ENCODE measurements around the gene MARCHF2. TPM values are rescaled to one million over a fixed set of nuclear protein-coding genes. Genes with fewer than 3 reads are reported as not detected.
A peak's percentile ranks its signal among the peaks of the same experiment; 100 is the strongest.

MARCHF2 gene
- total RNA-seq, 1 experiment from 2014 or later, result 27.5 TPM

- H3K56ac ChIP-seq (ENCODE audit: insufficient read length, low read depth, low read length), result no peak overlapping the region
- Mint-ChIP-seq H3K36me3 (ENCODE audit: insufficient read depth in 1 of 3, low read depth in 3 of 3) (peaks cover 6 to 16% (median 13%) of the 10 kb centered on the region in 3 experiments; a peak in 6 of 7 replicates), H3K27me3 (ENCODE audit: low read depth) (no peaks in the 10 kb centered on the region), H3K9me3 (no peaks in the 10 kb centered on the region; a peak in 1 of 5 replicates), H3K4me1 (peaks cover 9 to 12% of the 10 kb centered on the region in 2 experiments), H3K27ac (peak overlapping the region; percentile 34 to 97 (median 72); a peak in 5 of 7 replicates), H3K4me3 (no peak overlapping the region; a peak in 1 of 5 replicates)
- H4K8ac ChIP-seq (replicated peaks; ENCODE audit: insufficient read length, low read depth, low read length), result no peak overlapping the region
- H3K4me1 ChIP-seq (ENCODE audit: insufficient read depth, low read length), result no peaks in the 10 kb centered on the region
- no peak overlapping the region for H3T11ph ChIP-seq (ENCODE audit: low read length)
- H2BK12ac ChIP-seq (ENCODE audit: insufficient read length, low read depth, low read length), result no peak overlapping the region
- H3K4ac ChIP-seq (ENCODE audit: low read depth, low read length), result no peak overlapping the region
- H3K23ac ChIP-seq (ENCODE audit: insufficient read length, low read depth, low read length), result no peak overlapping the region
- H3K79me1 ChIP-seq (ENCODE audit: insufficient read depth, low read depth, low read length, poor library complexity, severe bottlenecking), result peaks cover 6% of the 10 kb centered on the region
- no CpG with 5 or more reads among the region's 22 CpGs for WGBS (ENCODE audit: extremely low coverage, insufficient read length, low lambda C conversion rate)
- TF ChIP-seq CTCF (conservative IDR thresholded peaks at IDR 0.05), result peak; percentile 81
- H4K91ac ChIP-seq (ENCODE audit: insufficient read length, low read depth, low read length), result no peak overlapping the region
- H4K5ac ChIP-seq (ENCODE audit: insufficient read length, low read depth, low read length), result no peak overlapping the region
- no peaks in the 10 kb centered on the region for H3K27me3 ChIP-seq (ENCODE audit: insufficient read depth, low read length)
- H2BK20ac ChIP-seq (ENCODE audit: low read depth, low read length, poor library complexity, severe bottlenecking), result no peak overlapping the region
- H3K9me3 ChIP-seq (ENCODE audit: control insufficient read depth, low read depth, low read length), result no peaks in the 10 kb centered on the region
- H2AK5ac ChIP-seq (ENCODE audit: insufficient read length, low read length), result no peak overlapping the region
- H3K14ac ChIP-seq (ENCODE audit: insufficient read depth, low read length), result no peak overlapping the region
- peaks cover 8% of the 10 kb centered on the region; the same call in 1 of the 2 replicates for H3K79me2 ChIP-seq (ENCODE audit: insufficient read depth, low read length)
- no peak overlapping the region for H3K18ac ChIP-seq (ENCODE audit: insufficient read length, low read depth, low read length)
- peak; percentile 81 for DNase-seq
- H3K9ac ChIP-seq (ENCODE audit: extremely low read depth, insufficient read length, low read length), result no peak overlapping the region
- no peak overlapping the region for H2BK5ac ChIP-seq (ENCODE audit: insufficient read length, low read length)
- H3K23me2 ChIP-seq (ENCODE audit: insufficient read length, low read depth, low read length, poor library complexity, severe bottlenecking), result no peaks in the 10 kb centered on the region
- H3K4me2 ChIP-seq (ENCODE audit: insufficient read depth, insufficient read length, low read length), result no peak overlapping the region
- H4K20me1 ChIP-seq (ENCODE audit: control insufficient read depth, insufficient read depth, insufficient read length), result no peaks in the 10 kb centered on the region
- no peak overlapping the region for H2BK120ac ChIP-seq (ENCODE audit: low read depth, low read length, poor library complexity, severe bottlenecking)
- no peak overlapping the region for H2AFZ ChIP-seq (ENCODE audit: low read length)
- no peak overlapping the region for H3K27ac ChIP-seq (ENCODE audit: insufficient read length, low read depth, low read length)
- H2BK15ac ChIP-seq (ENCODE audit: low read depth, low read length), result no peak overlapping the region
These were observed 16.4 kb upstream of the MARCHF2 start for GRCh38 chr19:8396563-8397203.

Measured in H9 (cell line).